ENCODE measurements around the gene TMEM184C. TPM values are rescaled to one million over a fixed set of nuclear protein-coding genes. Genes with fewer than 3 reads are reported as not detected.
A peak's percentile ranks its signal among the peaks of the same experiment; 100 is the strongest.

The TMEM184C gene
- total RNA-seq, 4 donors from 2014 or later: 22.2 to 33.2 (median 24.4) TPM

GRCh38 chr4:147586032-147586431 is 31.2 kb upstream of the TMEM184C start:
- H3K27ac ChIP-seq: no peak overlapping the region
- TF ChIP-seq CTCF (IDR thresholded peaks at IDR 0.05) (no peak), POLR2A (IDR thresholded peaks at IDR 0.05) (no peak), EP300 (IDR thresholded peaks at IDR 0.05) (no peak)
- no peaks in the 10 kb centered on the region for H3K27me3 ChIP-seq
- WGBS, 2 donors: 24 to 28% methylated on average over 3 of the region's 3 CpGs
- peaks cover 0 to 38% (median 2%) of the 10 kb centered on the region in 4 donors for H3K4me1 ChIP-seq
- no peaks in the 10 kb centered on the region for H3K36me3 ChIP-seq
- no peak for DNase-seq (ENCODE audit: low spot score in 2 of 2)
- no peak overlapping the region for H3K4me3 ChIP-seq
- H3K9me3 ChIP-seq: peaks cover 0 to 10% (median 2%) of the 10 kb centered on the region in 4 donors

- DNase-seq (ENCODE audit: low spot score in 2 of 2): no peak
- Histone ChIP-seq H3K27ac (peak overlapping the region in 1 of 4 donors; percentile 21), H3K36me3 (no peaks in the 10 kb centered on the region), H3K4me3 (no peak overlapping the region), H3K4me1 (peaks cover 0 to 38% (median 2%) of the 10 kb centered on the region in 4 donors), H3K9me3 (peaks cover 0 to 10% (median 2%) of the 10 kb centered on the region in 4 donors), H3K27me3 (no peaks in the 10 kb centered on the region)
- WGBS, 2 donors: 79 to 87% methylated on average over 4 of the region's 4 CpGs
- no peak for TF ChIP-seq CTCF (IDR thresholded peaks at IDR 0.05)
- no peak for TF ChIP-seq POLR2A (IDR thresholded peaks at IDR 0.05)
- no peak for TF ChIP-seq EP300 (IDR thresholded peaks at IDR 0.05)
Measured at GRCh38 chr4:147586637-147587036, 30.6 kb upstream of the TMEM184C start.

- Histone ChIP-seq H3K9me3 (peaks cover 0 to 10% (median 2%) of the 10 kb centered on the region in 4 donors), H3K27me3 (no peaks in the 10 kb centered on the region), H3K36me3 (no peaks in the 10 kb centered on the region), H3K4me1 (peaks cover 0 to 38% (median 2%) of the 10 kb centered on the region in 4 donors), H3K27ac (peak overlapping the region in 2 of 4 donors; percentile 21 to 28), H3K4me3 (no peak overlapping the region)
- TF ChIP-seq EP300 (IDR thresholded peaks at IDR 0.05) (no peak), CTCF (IDR thresholded peaks at IDR 0.05) (no peak), POLR2A (IDR thresholded peaks at IDR 0.05) (no peak)
- 66 to 68% methylated on average over 3 of the region's 3 CpGs for WGBS, 2 donors
- no peak for DNase-seq (ENCODE audit: low spot score in 2 of 2)
Measured at GRCh38 chr4:147587041-147587440, 30.2 kb upstream of the TMEM184C start.

- Histone ChIP-seq H3K4me3 (no peak overlapping the region), H3K4me1 (peaks cover 0 to 38% (median 2%) of the 10 kb centered on the region in 4 donors), H3K9me3 (peaks cover 0 to 7% (median 2%) of the 10 kb centered on the region in 4 donors), H3K27ac (peak overlapping the region in 3 of 4 donors; percentile 36 to 71 (median 69)), H3K27me3 (no peaks in the 10 kb centered on the region), H3K36me3 (no peaks in the 10 kb centered on the region)
- TF ChIP-seq CTCF (IDR thresholded peaks at IDR 0.05) (no peak), EP300 (IDR thresholded peaks at IDR 0.05) (no peak), POLR2A (IDR thresholded peaks at IDR 0.05) (no peak)
- WGBS, 2 donors: 19 to 26% methylated on average over 1 of the region's 1 CpG
- DNase-seq (ENCODE audit: low spot score in 2 of 2): no peak
Measured at GRCh38 chr4:147589586-147589985, 27.6 kb upstream of the TMEM184C start.

GRCh38 chr4:147590249-147590920 is 26.8 kb upstream of the TMEM184C start:
- WGBS, 2 donors: 43 to 47% methylated on average over 12 of the region's 12 CpGs
- H3K4me1 ChIP-seq: peaks cover 0 to 38% (median 2%) of the 10 kb centered on the region in 4 donors
- peak; percentile 59 to 88 for DNase-seq (ENCODE audit: low spot score in 2 of 2)
- no peaks in the 10 kb centered on the region for H3K27me3 ChIP-seq
- peak overlapping the region in 2 of 4 donors; percentile 69 to 71 for H3K27ac ChIP-seq
- H3K9me3 ChIP-seq: no peaks in the 10 kb centered on the region
- no peaks in the 10 kb centered on the region for H3K36me3 ChIP-seq
- no peak overlapping the region for H3K4me3 ChIP-seq
- TF ChIP-seq CTCF (IDR thresholded peaks at IDR 0.05) (peak; percentile 66 to 79 (median 78)), EP300 (IDR thresholded peaks at IDR 0.05) (no peak), POLR2A (IDR thresholded peaks at IDR 0.05) (no peak)
